D721Med (cell line): ENCODE data around the gene LRRC8B.

Experiments
- DNase-seq: peaks from one replicate; pipeline ENCODE4 v3.0.0; 2011; ENCODE audit warnings: low spot score; ENCODE audit not compliant: insufficient read length
- FAIRE-seq: peaks from 2 replicates; lab custom pipeline; 2011; peaks lifted over from hg19 to GRCh38; lab: Jason Lieb, UNC
- CTCF ChIP-seq: IDR thresholded peaks from 2 replicates; pipeline ENCODE4 v1.5.1; 2012; ENCODE audit warnings: mild to moderate bottlenecking, control low read depth; ENCODE audit not compliant: insufficient read depth; ENCODE audit errors: missing control alignments

Gene LRRC8B

GRCh38 chr1:89552471-89553081, 27.9 kb downstream of the LRRC8B start:
- no peak for FAIRE-seq
- TF ChIP-seq CTCF: no peak
- DNase-seq: no peak

DNA sequence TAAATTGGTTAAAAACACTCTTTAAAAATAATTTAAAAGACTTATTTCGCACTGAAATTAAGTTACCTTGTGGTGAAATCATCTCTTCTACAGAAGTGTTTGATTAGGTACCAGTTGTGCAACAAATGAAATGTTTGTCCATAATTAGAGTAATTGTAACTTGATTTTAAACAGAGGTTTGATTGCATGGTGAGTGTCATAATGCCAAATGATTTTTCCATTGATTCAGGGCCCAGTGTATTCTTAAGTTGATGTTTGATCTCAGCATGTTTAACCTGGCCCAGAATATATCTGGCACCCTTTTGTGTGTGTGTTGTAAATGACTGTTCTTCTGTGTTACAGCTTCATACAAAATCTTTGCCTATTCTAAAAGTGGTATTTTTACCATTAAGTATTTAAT, 28.5 kb downstream of the LRRC8B start:
- no peak for TF ChIP-seq CTCF
- no peak for DNase-seq
- FAIRE-seq: no peak

GRCh38 chr1:89555550-89555949, 30.9 kb downstream of the LRRC8B start:
- no peak for TF ChIP-seq CTCF
- FAIRE-seq: no peak
- DNase-seq: no peak

GRCh38 chr1:89556726-89557444, 32.3 kb downstream of the LRRC8B start:
- no peak for FAIRE-seq
- no peak for DNase-seq
- TF ChIP-seq CTCF: no peak

- no peak for FAIRE-seq
- TF ChIP-seq CTCF: no peak
- no peak for DNase-seq
Measured at GRCh38 chr1:89557445-89557825, 32.8 kb downstream of the LRRC8B start.

DNA sequence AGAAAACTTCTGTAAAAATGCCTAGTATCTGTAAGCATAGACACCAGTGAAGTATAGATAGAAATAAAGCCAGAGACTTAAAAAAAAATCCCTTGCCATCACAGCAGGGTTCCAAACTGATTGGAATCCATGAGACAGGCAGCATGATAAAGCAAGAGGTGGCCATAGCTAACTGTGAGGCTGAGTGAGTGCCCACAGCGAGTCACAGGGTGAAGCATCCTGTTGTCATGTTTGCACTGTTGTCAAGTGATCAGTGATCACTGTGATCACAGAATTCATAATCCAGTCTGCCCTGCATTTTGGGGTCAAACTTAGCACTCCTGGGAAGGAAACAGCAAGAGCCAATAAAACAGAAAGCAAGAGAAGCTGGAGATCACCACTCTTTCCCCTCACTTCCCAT, 33.3 kb downstream of the LRRC8B start:
- DNase-seq (no peak), FAIRE-seq (no peak)
- no peak for TF ChIP-seq CTCF

DNA sequence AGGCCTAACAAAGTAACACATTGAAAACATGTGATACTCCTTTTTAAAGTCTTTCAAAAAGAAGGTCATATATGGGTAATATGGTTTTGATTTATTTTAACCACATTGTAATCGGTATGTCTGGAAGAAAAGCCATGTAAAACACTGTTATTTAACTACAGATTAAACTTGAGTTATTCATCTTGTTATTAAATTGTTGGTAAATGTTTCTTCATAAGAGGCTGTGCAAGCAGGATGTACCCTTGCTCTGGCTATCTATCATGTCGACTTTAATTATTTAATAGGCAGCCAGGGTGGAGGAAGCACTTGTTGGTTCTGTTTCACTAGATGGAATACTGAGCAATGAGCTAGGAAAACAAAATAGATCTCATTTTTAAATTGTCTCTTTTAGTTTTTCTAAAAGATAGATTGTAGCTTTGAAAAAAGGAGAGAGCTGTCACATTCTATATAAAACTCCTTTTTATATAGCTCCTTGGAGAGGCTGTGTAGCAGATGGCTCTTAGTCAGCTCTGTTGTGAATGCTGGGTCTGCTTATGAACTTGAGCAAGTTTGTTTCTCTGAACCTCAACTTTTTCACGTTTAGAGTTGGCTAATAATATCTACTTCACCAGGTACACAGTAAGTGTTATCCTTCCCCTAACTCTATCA, 39.5 kb downstream of the LRRC8B start:
- TF ChIP-seq CTCF: no peak
- FAIRE-seq: no peak
- DNase-seq: no peak
